ENCODE results near the gene SLC5A6.

Gene SLC5A6

GRCh38 chr2:27237341-27237945 is 25.4 kb upstream of the SLC5A6 start:
- DNase-seq (ENCODE audit: extremely low read depth in 1 of 2, low read depth in 1 of 2) = no peak

- no peak for DNase-seq (ENCODE audit: extremely low read depth in 1 of 2, low read depth in 1 of 2)
These were observed 24.6 kb upstream of the SLC5A6 start for GRCh38 chr2:27236626-27237025.

- no peak for DNase-seq (ENCODE audit: extremely low read depth in 1 of 2, low read depth in 1 of 2)
These were observed 24.1 kb upstream of the SLC5A6 start for GRCh38 chr2:27236136-27236535.

- DNase-seq (ENCODE audit: extremely low read depth in 1 of 2, low read depth in 1 of 2) = no peak
These were observed 21.3 kb upstream of the SLC5A6 start for GRCh38 chr2:27233341-27233740.

- no peak for DNase-seq (ENCODE audit: extremely low read depth in 1 of 2, low read depth in 1 of 2)
These were observed 19.9 kb upstream of the SLC5A6 start for GRCh38 chr2:27231921-27232320.

- no peak for DNase-seq (ENCODE audit: extremely low read depth in 1 of 2, low read depth in 1 of 2)
These were observed 15.4 kb upstream of the SLC5A6 start for GRCh38 chr2:27227501-27227900.

- no peak for DNase-seq (ENCODE audit: extremely low read depth in 1 of 2, low read depth in 1 of 2)
These were observed 13.5 kb upstream of the SLC5A6 start for GRCh38 chr2:27225526-27225925.

GRCh38 chr2:27223416-27223815 is 11.3 kb upstream of the SLC5A6 start:
- no peak for DNase-seq (ENCODE audit: extremely low read depth in 1 of 2, low read depth in 1 of 2)

- DNase-seq (ENCODE audit: extremely low read depth in 1 of 2, low read depth in 1 of 2) = no peak
These were observed 10.3 kb upstream of the SLC5A6 start for GRCh38 chr2:27222407-27222806.

GRCh38 chr2:27221166-27221565 is 9.1 kb upstream of the SLC5A6 start:
- no peak for DNase-seq (ENCODE audit: extremely low read depth in 1 of 2, low read depth in 1 of 2)

- DNase-seq (ENCODE audit: extremely low read depth in 1 of 2, low read depth in 1 of 2) = no peak
These were observed 8.0 kb upstream of the SLC5A6 start for GRCh38 chr2:27220091-27220490.

GRCh38 chr2:27219091-27219490 is 7.0 kb upstream of the SLC5A6 start:
- DNase-seq (ENCODE audit: extremely low read depth in 1 of 2, low read depth in 1 of 2) = no peak

- DNase-seq (ENCODE audit: extremely low read depth in 1 of 2, low read depth in 1 of 2) = no peak
These were observed 6.5 kb upstream of the SLC5A6 start for GRCh38 chr2:27218614-27219013.

GRCh38 chr2:27217173-27218121 is 5.4 kb upstream of the SLC5A6 start, which contains the start of gene CAD:
TSS of gene CAD (plus strand) at chr2:27217369. CDS start at chr2:27217552, 183 bp downstream.
- peak; percentile 74 to 79 for DNase-seq (ENCODE audit: extremely low read depth in 1 of 2, low read depth in 1 of 2)

GRCh38 chr2:27216416-27217137 is 4.5 kb upstream of the SLC5A6 start:
- no peak for DNase-seq (ENCODE audit: extremely low read depth in 1 of 2, low read depth in 1 of 2)

- DNase-seq (ENCODE audit: extremely low read depth in 1 of 2, low read depth in 1 of 2) = no peak
These were observed 2.9 kb upstream of the SLC5A6 start for GRCh38 chr2:27214941-27215340.

GRCh38 chr2:27212626-27213471 is 781 bp upstream of the SLC5A6 start:
- no peak for DNase-seq (ENCODE audit: extremely low read depth in 1 of 2, low read depth in 1 of 2)

GRCh38 chr2:27211241-27211942 is 676 bp downstream of the SLC5A6 start:
- DNase-seq (ENCODE audit: extremely low read depth in 1 of 2, low read depth in 1 of 2) = peak in 1 of 2 donors; percentile 60

- DNase-seq (ENCODE audit: extremely low read depth in 1 of 2, low read depth in 1 of 2) = no peak
These were observed 2.3 kb downstream of the SLC5A6 start for GRCh38 chr2:27209621-27210401.
